GM12878 (cell line): Measurements from ENCODE around the gene VAMP3.

ENCODE experiments used
- CTCF ChIP-seq, 3 experiments: IDR thresholded peaks in 2 of 3; conservative IDR thresholded peaks in 1 of 3; 2 replicates each; pipeline ENCODE4 v1.5.1; 2011; ENCODE audit warnings: low read depth in 3 of 3, low read length in 3 of 3, mild to moderate bottlenecking in 3 of 3, control low read depth in 2 of 3, moderate library complexity in 2 of 3, inconsistent platforms in 1 of 3, mixed read lengths in 1 of 3; ENCODE audit not compliant: control insufficient read depth in 2 of 3, insufficient read depth in 1 of 3; ENCODE audit errors: extremely low read depth in 1 of 3
- EZH2 ChIP-seq: IDR thresholded peaks from 2 replicates; pipeline ENCODE4 v1.6.1; 2012; ENCODE audit warnings: low read depth, mild to moderate bottlenecking, control low read depth, inconsistent platforms, low read length, borderline replicate concordance; ENCODE audit not compliant: control insufficient read depth
- MYC ChIP-seq: IDR thresholded peaks from 2 replicates; pipeline ENCODE4 v1.6.1; 2011; ENCODE audit warnings: mild to moderate bottlenecking, low read length, moderate library complexity, inconsistent platforms; ENCODE audit not compliant: insufficient read depth, insufficient replicate concordance, insufficient read length, severe bottlenecking
- SMC3 ChIP-seq: IDR thresholded peaks from 2 replicates; pipeline ENCODE4 v1.6.1; 2011; ENCODE audit warnings: low read length, improper control_type of control experiment, borderline replicate concordance
- ZBTB4 ChIP-seq: fragments of 450-650 bp; formaldehyde crosslinking; IDR thresholded peaks from 2 replicates; pipeline ENCODE4 v1.4.0; 2022; ENCODE audit warnings: mild to moderate bottlenecking, moderate library complexity

- TF ChIP-seq EZH2 (no peak), SMC3 (no peak), CTCF (IDR thresholded peaks at IDR 0.05 in 2 of 3, conservative IDR thresholded peaks at IDR 0.05 in 1 of 3; ENCODE audit: control insufficient read depth in 2 of 3, extremely low read depth in 1 of 3, insufficient read depth in 1 of 3, low read depth in 3 of 3, low read length in 3 of 3) (no peak), MYC (no peak), ZBTB4 (CRISPR knock-in tag) (no peak)
Observed at GRCh38 chr1:7745783-7746182, 25.3 kb upstream of the VAMP3 start.
